ENCODE results near the gene TP53BP2. TPM values are rescaled to one million over a fixed set of nuclear protein-coding genes. Genes with fewer than 3 reads are reported as not detected.

The TP53BP2 gene
- total RNA-seq, 4 donors from 2014 or later = 33.7 to 65.9 (median 48.6) TPM

- no peak for DNase-seq (ENCODE audit: low spot score)
- TF ChIP-seq, protein P1, sequence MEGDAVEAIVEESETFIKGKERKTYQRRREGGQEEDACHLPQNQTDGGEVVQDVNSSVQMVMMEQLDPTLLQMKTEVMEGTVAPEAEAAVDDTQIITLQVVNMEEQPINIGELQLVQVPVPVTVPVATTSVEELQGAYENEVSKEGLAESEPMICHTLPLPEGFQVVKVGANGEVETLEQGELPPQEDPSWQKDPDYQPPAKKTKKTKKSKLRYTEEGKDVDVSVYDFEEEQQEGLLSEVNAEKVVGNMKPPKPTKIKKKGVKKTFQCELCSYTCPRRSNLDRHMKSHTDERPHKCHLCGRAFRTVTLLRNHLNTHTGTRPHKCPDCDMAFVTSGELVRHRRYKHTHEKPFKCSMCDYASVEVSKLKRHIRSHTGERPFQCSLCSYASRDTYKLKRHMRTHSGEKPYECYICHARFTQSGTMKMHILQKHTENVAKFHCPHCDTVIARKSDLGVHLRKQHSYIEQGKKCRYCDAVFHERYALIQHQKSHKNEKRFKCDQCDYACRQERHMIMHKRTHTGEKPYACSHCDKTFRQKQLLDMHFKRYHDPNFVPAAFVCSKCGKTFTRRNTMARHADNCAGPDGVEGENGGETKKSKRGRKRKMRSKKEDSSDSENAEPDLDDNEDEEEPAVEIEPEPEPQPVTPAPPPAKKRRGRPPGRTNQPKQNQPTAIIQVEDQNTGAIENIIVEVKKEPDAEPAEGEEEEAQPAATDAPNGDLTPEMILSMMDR (IDR thresholded peaks at IDR 0.05) = no peak
- no peak for ATAC-seq (ENCODE audit: low FRiP score)
Observed at GRCh38 chr1:223732993-223733798, 112.6 kb downstream of the TP53BP2 start.

- no peak for ATAC-seq (ENCODE audit: low FRiP score)
- TF ChIP-seq, protein P1 (IDR thresholded peaks at IDR 0.05) = no peak
- DNase-seq (ENCODE audit: low spot score) = peak; percentile 73
Observed at GRCh38 chr1:223731133-223731770, 114.5 kb downstream of the TP53BP2 start.

DNA sequence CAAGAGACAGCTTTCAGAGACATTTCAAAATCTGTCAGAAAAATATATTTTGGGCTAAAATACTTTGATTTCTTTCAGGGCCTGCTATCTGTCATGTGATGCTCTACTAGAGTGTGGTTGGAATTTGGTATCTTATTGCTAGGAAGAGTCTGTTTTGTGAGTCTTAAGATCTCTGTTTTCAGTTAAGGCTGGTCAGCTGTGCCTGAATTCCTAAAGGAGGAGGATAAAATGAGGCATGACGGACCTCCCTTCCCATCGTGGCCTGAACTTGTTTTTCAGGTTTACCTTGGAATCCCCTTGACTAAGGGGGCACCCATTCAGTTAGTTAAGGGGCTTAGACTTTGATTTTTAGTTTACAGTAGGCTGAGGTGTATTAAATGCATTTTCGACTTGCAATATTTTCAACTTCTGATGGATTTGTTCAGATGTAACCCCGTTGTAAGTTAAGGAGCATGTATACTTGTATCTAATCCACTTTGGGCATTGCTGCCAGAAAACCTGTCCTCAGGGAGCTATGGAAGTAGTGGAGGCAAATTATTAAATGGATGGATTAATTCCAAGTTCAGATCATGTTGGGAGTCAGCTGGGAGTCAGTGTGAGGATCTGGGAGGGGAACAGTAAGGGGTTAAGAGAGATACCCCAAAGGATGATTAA lies 115.1 kb downstream of the TP53BP2 start:
- TF ChIP-seq, protein P1 (IDR thresholded peaks at IDR 0.05) = no peak
- ATAC-seq (ENCODE audit: low FRiP score) = no peak
- DNase-seq (ENCODE audit: low spot score) = no peak

- DNase-seq (ENCODE audit: low spot score) = no peak
- TF ChIP-seq, protein P1 (IDR thresholded peaks at IDR 0.05) = no peak
- ATAC-seq (ENCODE audit: low FRiP score) = no peak
Observed at GRCh38 chr1:223729906-223730305, 115.8 kb downstream of the TP53BP2 start.

Other genes starting within 250 kb of the TP53BP2 start
- not detected for gene CAPN8, start 180.2 kb downstream of the TP53BP2 start, total RNA-seq
- gene CAPN2, start 133.4 kb downstream of the TP53BP2 start, total RNA-seq = 100 to 1,000 TPM; 171 to 314 (median 229) TPM